CD4-positive, alpha-beta memory T cell (primary cell): Measurements from ENCODE around the gene QSOX2. TPM values are rescaled to one million over a fixed set of nuclear protein-coding genes. Genes with fewer than 3 reads are reported as not detected.

Experiments used
- CTCF ChIA-PET: fragments of 350-600 bp; sonication (Branson Sonifier 250); formaldehyde crosslinking; loops from one replicate; lab custom pipeline; 2021; ENCODE audit warnings: inconsistent platforms; ENCODE audit not compliant: partially characterized antibody; lab: Charles Lee
- POLR2A ChIA-PET: fragments of 350-600 bp; sonication (Branson Sonifier 250); formaldehyde crosslinking; loops from one replicate; lab custom pipeline; 2021; ENCODE audit not compliant: partially characterized antibody; lab: Charles Lee
- DNase-seq, 5 donors: peaks; one replicate each; pipeline versions ENCODE4 v3.0.0 to v3.0.0-alpha.2; 2020 to 2022; ENCODE audit warnings: mixed read lengths in 1 of 5
- H3K27ac ChIP-seq: one replicate; pipeline ENCODE4 v1.7.0; 2013; ENCODE audit warnings: low read depth, low read length
- H3K27me3 ChIP-seq: 2 replicates; pipeline ENCODE4 v1.7.0; 2013; ENCODE audit warnings: mild to moderate bottlenecking, low read length, moderate library complexity; ENCODE audit not compliant: insufficient read depth
- H3K36me3 ChIP-seq: 2 replicates; pipeline ENCODE4 v1.7.0; 2013; ENCODE audit warnings: mild to moderate bottlenecking, low read length, moderate library complexity; ENCODE audit not compliant: insufficient read depth
- H3K4me1 ChIP-seq: 2 replicates; pipeline ENCODE4 v1.7.0; 2013; ENCODE audit warnings: mild to moderate bottlenecking, low read length, moderate library complexity; ENCODE audit not compliant: insufficient read depth
- H3K4me3 ChIP-seq, 2 donors: one replicate each; pipeline ENCODE4 v1.7.0; 2013; ENCODE audit warnings: low read length in 2 of 2, mild to moderate bottlenecking in 1 of 2
- H3K9me3 ChIP-seq, 2 donors: one replicate each; pipeline ENCODE4 v1.7.0; 2013; ENCODE audit warnings: low read length in 2 of 2, control low read depth in 1 of 2; ENCODE audit not compliant: control insufficient read depth in 1 of 2
- H3K27ac Mint-ChIP-seq, 7 donors: one replicate each; pipeline ENCODE4 v1.8.0; 2020 to 2021; ENCODE audit warnings: mixed read lengths in 7 of 7, mild to moderate bottlenecking in 6 of 7, inconsistent platforms in 3 of 7, moderate library complexity in 3 of 7
- H3K27me3 Mint-ChIP-seq, 2 donors: one replicate each; pipeline ENCODE4 v1.8.0; 2020 to 2021; ENCODE audit warnings: mixed read lengths in 2 of 2
- H3K36me3 Mint-ChIP-seq, 2 donors: one replicate each; pipeline ENCODE4 v1.8.0; 2020 to 2021; ENCODE audit warnings: mixed read lengths in 2 of 2, inconsistent platforms in 1 of 2, mild to moderate bottlenecking in 1 of 2
- H3K4me1 Mint-ChIP-seq, 4 donors: one replicate each; pipeline ENCODE4 v1.8.0; 2020 to 2021; ENCODE audit warnings: mixed read lengths in 4 of 4, mild to moderate bottlenecking in 1 of 4
- H3K4me3 Mint-ChIP-seq, 8 donors: one replicate each; pipeline ENCODE4 v1.8.0; 2020 to 2021; ENCODE audit warnings: mixed read lengths in 8 of 8, mild to moderate bottlenecking in 7 of 8, moderate library complexity in 6 of 8, inconsistent platforms in 3 of 8
- H3K9me3 Mint-ChIP-seq, 8 donors: one replicate each; pipeline ENCODE4 v1.8.0; 2020 to 2021; ENCODE audit warnings: mixed read lengths in 8 of 8, mild to moderate bottlenecking in 5 of 8, inconsistent platforms in 3 of 8, moderate library complexity in 1 of 8
- intact Hi-C: fragments of 100-400 bp; cut with micrococcal nuclease; formaldehyde crosslinking; loops from one replicate; pipeline ENCODE4 v1.15.1; 2023
- polyA plus RNA-seq, 2 donors: library from polyadenylated mRNA; unstranded; fragments of 300-500 nt; fragmentation: Illumina TruSeq; gene quantifications; one replicate each; pipeline ENCODE4 v1.2.3, GENCODE V29; 2021
- total RNA-seq, 2 experiments: library from RNA; stranded (reverse); gene quantifications; one replicate each; pipeline ENCODE4 v1.2.3, GENCODE V29; 2021

QSOX2 gene
- total and polyA plus RNA-seq, 4 experiments from 2014 or later, result 0.35 to 15.0 (median 7.9) TPM

- DNase-seq, result peak in 1 of 5 donors; percentile 16
- Mint-ChIP-seq H3K4me3 (no peak overlapping the region), H3K9me3 (no peaks in the 10 kb centered on the region), H3K36me3 (no peaks in the 10 kb centered on the region), H3K27me3 (no peaks in the 10 kb centered on the region), H3K4me1 (peaks cover 0 to 3% (median under 1%) of the 10 kb centered on the region in 4 donors), H3K27ac (no peak overlapping the region)
- no peak overlapping the region for H3K4me3 ChIP-seq
- no peaks in the 10 kb centered on the region for H3K36me3 ChIP-seq
- H3K9me3 ChIP-seq, result no peaks in the 10 kb centered on the region
- intact Hi-C loops, result no loop called here
- CTCF ChIA-PET, result no interaction called here
- no peak overlapping the region for H3K27ac ChIP-seq
- no peaks in the 10 kb centered on the region for H3K4me1 ChIP-seq
- no peaks in the 10 kb centered on the region for H3K27me3 ChIP-seq
- POLR2A ChIA-PET, result no interaction called here
These were observed 16.2 kb upstream of the QSOX2 start for GRCh38 chr9:136261686-136262430.

DNA sequence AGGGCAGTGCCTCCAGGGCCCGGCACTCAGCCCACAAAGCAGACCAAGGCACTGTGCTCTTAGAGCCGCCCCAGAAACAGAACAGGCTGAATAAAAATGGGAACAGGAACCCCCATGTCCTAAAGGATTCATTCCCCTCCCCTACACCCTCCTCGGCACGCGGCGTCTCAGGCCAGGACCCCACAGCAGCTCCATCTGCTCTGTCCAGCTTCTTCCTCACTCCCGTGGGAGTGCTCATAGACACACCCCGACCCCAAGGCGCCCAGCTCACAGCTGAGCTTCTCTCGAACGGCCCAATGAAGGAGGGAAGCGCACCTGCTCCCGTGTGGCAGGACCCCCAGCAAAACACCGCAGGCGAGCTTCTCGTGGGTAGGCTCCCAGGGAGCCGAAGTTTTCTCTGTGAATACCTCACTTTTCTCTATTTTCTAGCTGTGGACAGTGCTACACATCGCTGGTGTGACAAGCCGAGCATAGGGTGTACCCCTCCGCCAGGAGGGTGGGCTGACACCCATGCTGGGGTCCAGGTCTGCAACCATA is 15.4 kb upstream of the QSOX2 start:
- Histone ChIP-seq H3K27me3 (no peaks in the 10 kb centered on the region), H3K4me1 (no peaks in the 10 kb centered on the region), H3K4me3 (no peak overlapping the region), H3K9me3 (no peaks in the 10 kb centered on the region), H3K36me3 (no peaks in the 10 kb centered on the region), H3K27ac (no peak overlapping the region)
- POLR2A ChIA-PET, result no interaction called here
- H3K4me3 Mint-ChIP-seq, result no peak overlapping the region
- H3K36me3 Mint-ChIP-seq, result no peaks in the 10 kb centered on the region
- intact Hi-C loops, result no loop called here
- CTCF ChIA-PET, result no interaction called here
- no peaks in the 10 kb centered on the region for H3K27me3 Mint-ChIP-seq
- no peak overlapping the region for H3K27ac Mint-ChIP-seq
- peak in 1 of 5 donors; percentile 14 for DNase-seq
- H3K4me1 Mint-ChIP-seq, result no peaks in the 10 kb centered on the region
- H3K9me3 Mint-ChIP-seq, result no peaks in the 10 kb centered on the region

DNA sequence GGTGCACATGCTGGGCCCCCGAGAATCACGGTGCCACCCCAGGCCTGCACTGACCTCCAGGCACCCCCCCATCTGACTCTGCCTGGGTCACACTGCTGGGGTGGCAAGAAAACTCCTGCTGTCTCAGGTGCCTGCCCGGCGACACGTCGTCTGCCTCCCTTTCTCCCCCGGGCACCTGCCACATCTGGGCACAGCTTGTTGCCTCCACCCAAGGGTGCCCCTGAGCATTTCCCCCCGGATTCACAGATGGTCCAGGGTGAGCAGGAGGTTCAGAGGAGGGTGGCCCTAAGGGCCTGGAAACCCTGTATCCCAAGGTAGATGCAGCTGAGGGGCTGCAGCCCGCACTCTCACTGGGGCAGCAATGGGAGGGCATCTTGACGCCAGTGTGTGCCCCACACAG is 14.9 kb upstream of the QSOX2 start:
- H3K4me3 ChIP-seq, result no peak overlapping the region
- H3K36me3 ChIP-seq, result no peaks in the 10 kb centered on the region
- H3K9me3 ChIP-seq, result no peaks in the 10 kb centered on the region
- CTCF ChIA-PET, result no interaction called here
- Mint-ChIP-seq H3K9me3 (no peaks in the 10 kb centered on the region), H3K36me3 (no peaks in the 10 kb centered on the region), H3K27ac (no peak overlapping the region), H3K4me1 (no peaks in the 10 kb centered on the region), H3K27me3 (no peaks in the 10 kb centered on the region), H3K4me3 (no peak overlapping the region)
- POLR2A ChIA-PET, result no interaction called here
- DNase-seq, result peak in 1 of 5 donors; percentile 5
- H3K4me1 ChIP-seq, result no peaks in the 10 kb centered on the region
- no peak overlapping the region for H3K27ac ChIP-seq
- no peaks in the 10 kb centered on the region for H3K27me3 ChIP-seq
- intact Hi-C loops, result no loop called here

- CTCF ChIA-PET, result no interaction called here
- Histone ChIP-seq H3K4me1 (no peaks in the 10 kb centered on the region), H3K9me3 (no peaks in the 10 kb centered on the region), H3K27me3 (no peaks in the 10 kb centered on the region), H3K36me3 (no peaks in the 10 kb centered on the region), H3K27ac (no peak overlapping the region), H3K4me3 (no peak overlapping the region)
- intact Hi-C loops, result no loop called here
- Mint-ChIP-seq H3K9me3 (peaks cover 0 to 1% (median 0%) of the 10 kb centered on the region in 8 donors), H3K27ac (no peak overlapping the region), H3K36me3 (no peaks in the 10 kb centered on the region), H3K4me3 (no peak overlapping the region), H3K27me3 (no peaks in the 10 kb centered on the region), H3K4me1 (no peaks in the 10 kb centered on the region)
- POLR2A ChIA-PET, result no interaction called here
- DNase-seq, result peak in 1 of 5 donors; percentile 9
These were observed 14.2 kb upstream of the QSOX2 start for GRCh38 chr9:136259836-136260235.

DNA sequence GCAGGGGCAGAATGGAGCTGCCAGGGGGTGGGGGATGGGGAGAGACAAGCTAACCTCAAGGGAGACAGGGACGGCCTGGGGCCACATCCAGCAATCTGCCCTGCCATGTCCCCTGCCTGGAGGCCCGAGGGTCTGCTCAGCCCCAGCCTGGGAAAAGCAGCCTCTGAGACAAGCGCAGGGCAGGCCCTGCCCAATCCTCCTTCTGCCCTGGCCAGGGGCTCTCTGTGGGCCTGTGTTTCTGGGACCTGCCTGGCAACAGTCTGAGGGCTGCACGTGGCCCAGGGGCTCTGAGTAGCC is 13.9 kb upstream of the QSOX2 start:
- intact Hi-C loops, result no loop called here
- no peak overlapping the region for H3K27ac Mint-ChIP-seq
- no peaks in the 10 kb centered on the region for H3K4me1 Mint-ChIP-seq
- H3K9me3 Mint-ChIP-seq, result peaks cover 0 to 2% (median 0%) of the 10 kb centered on the region in 8 donors
- DNase-seq, result no peak
- Histone ChIP-seq H3K36me3 (no peaks in the 10 kb centered on the region), H3K9me3 (no peaks in the 10 kb centered on the region), H3K4me1 (no peaks in the 10 kb centered on the region), H3K27ac (no peak overlapping the region), H3K4me3 (no peak overlapping the region), H3K27me3 (no peaks in the 10 kb centered on the region)
- no peak overlapping the region for H3K4me3 Mint-ChIP-seq
- POLR2A ChIA-PET, result no interaction called here
- CTCF ChIA-PET, result no interaction called here
- no peaks in the 10 kb centered on the region for H3K36me3 Mint-ChIP-seq
- H3K27me3 Mint-ChIP-seq, result no peaks in the 10 kb centered on the region

GRCh38 chr9:136258786-136259516 is 13.3 kb upstream of the QSOX2 start:
- DNase-seq, result peak in 1 of 5 donors; percentile 25
- POLR2A ChIA-PET, result no interaction called here
- Mint-ChIP-seq H3K36me3 (no peaks in the 10 kb centered on the region), H3K4me1 (no peaks in the 10 kb centered on the region), H3K9me3 (peaks cover 0 to 2% (median 0%) of the 10 kb centered on the region in 8 donors), H3K27me3 (no peaks in the 10 kb centered on the region), H3K27ac (no peak overlapping the region), H3K4me3 (peak overlapping the region in 1 of 8 donors; percentile 20)
- H3K9me3 ChIP-seq, result no peaks in the 10 kb centered on the region
- H3K36me3 ChIP-seq, result no peaks in the 10 kb centered on the region
- intact Hi-C loops, result no loop called here
- no peak overlapping the region for H3K27ac ChIP-seq
- CTCF ChIA-PET, result no interaction called here
- H3K4me1 ChIP-seq, result no peaks in the 10 kb centered on the region
- H3K4me3 ChIP-seq, result no peak overlapping the region
- H3K27me3 ChIP-seq, result no peaks in the 10 kb centered on the region

DNA sequence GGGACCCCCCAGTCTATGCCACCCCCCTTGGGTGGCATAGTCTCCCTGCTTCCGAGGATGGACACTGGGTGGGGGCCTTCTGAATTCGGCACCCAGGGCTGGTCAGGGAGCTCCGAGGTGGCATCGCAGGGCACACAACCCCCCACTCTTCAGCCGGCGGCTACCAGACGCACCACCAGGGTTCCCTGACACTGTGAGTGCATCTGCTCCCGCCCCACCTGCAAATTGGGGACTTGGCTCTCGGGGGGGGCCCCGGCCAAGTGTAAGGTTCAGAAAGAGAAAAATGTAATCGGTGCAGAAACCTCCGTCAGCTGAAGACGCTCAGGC is 12.7 kb upstream of the QSOX2 start:
- DNase-seq, result peak in 1 of 5 donors; percentile 2
- Mint-ChIP-seq H3K27me3 (peaks cover 0 to 3% of the 10 kb centered on the region in 2 donors), H3K4me1 (no peaks in the 10 kb centered on the region), H3K27ac (no peak overlapping the region), H3K9me3 (peaks cover 0 to 2% (median 0%) of the 10 kb centered on the region in 8 donors), H3K4me3 (no peak overlapping the region), H3K36me3 (no peaks in the 10 kb centered on the region)
- Histone ChIP-seq H3K27me3 (no peaks in the 10 kb centered on the region), H3K4me3 (no peak overlapping the region), H3K27ac (no peak overlapping the region), H3K4me1 (no peaks in the 10 kb centered on the region), H3K36me3 (no peaks in the 10 kb centered on the region), H3K9me3 (no peaks in the 10 kb centered on the region)
- ChIA-PET POLR2A (no interaction called here), CTCF (no interaction called here)
- intact Hi-C loops, result no loop called here
